ENCODE data around the gene KDM1A. TPM values are rescaled to one million over a fixed set of nuclear protein-coding genes. Genes with fewer than 3 reads are reported as not detected.
A peak's percentile ranks its signal among the peaks of the same experiment; 100 is the strongest.
"Not testable (repeated sequence)": the region's sequence is repeated elsewhere in the genome, so short reads cannot be mapped to it uniquely, and the experiment has no call there.

KDM1A gene
- polyA plus RNA-seq (ENCODE audit: low read depth in 6 of 6) = 10 to 100 TPM; 33.9 to 45.8 (median 41.3) TPM

- Mint-ChIP-seq H3K27ac (peak within 1 kb of the TSS; percentile 70 to 97 (median 88)), H3K4me3 (peak within 1 kb of the TSS; percentile 93 to 98 (median 97)), H3K36me3 (peaks cover 0 to 5% of the 10 kb centered on the region in 2 donors), H3K27me3 (no peaks in the 10 kb centered on the region), H3K4me1 (peaks cover 34 to 54% (median 51%) of the 10 kb centered on the region in 3 donors), H3K9me3 (peaks cover 0 to 10% (median 7%) of the 10 kb centered on the region in 7 donors)
- peak; percentile 98 to 99 for ATAC-seq (ENCODE audit: low read depth in 2 of 2)
- peak; percentile 92 for DNase-seq
These were observed at the start of gene KDM1A for GRCh38 chr1:23019094-23019862. TSS of gene KDM1A (plus strand) at chr1:23019468. CDS start at chr1:23019597, 129 bp downstream.

- H3K4me1 Mint-ChIP-seq = no peaks in the 10 kb centered on the region
- ATAC-seq (ENCODE audit: low read depth in 2 of 2) (no peak), DNase-seq (no peak)
- peaks cover 7 to 10% of the 10 kb centered on the region in 2 donors for H3K36me3 Mint-ChIP-seq
- peaks cover 6 to 15% (median 11%) of the 10 kb centered on the region in 7 donors for H3K9me3 Mint-ChIP-seq
- no peak overlapping the region for H3K4me3 Mint-ChIP-seq
- H3K27me3 Mint-ChIP-seq = peaks cover 64 to 82% (median 71%) of the 10 kb centered on the region in 3 donors
- no peak overlapping the region for H3K27ac Mint-ChIP-seq
These were observed 49.2 kb upstream of the KDM1A start for GRCh38 chr1:22970096-22970495.

- Mint-ChIP-seq H3K27me3 (peaks cover 62 to 81% (median 64%) of the 10 kb centered on the region in 3 donors), H3K4me3 (no peak overlapping the region), H3K36me3 (peaks cover 7 to 9% of the 10 kb centered on the region in 2 donors), H3K4me1 (peaks cover 0 to under 1% (median under 1%) of the 10 kb centered on the region in 3 donors), H3K27ac (no peak overlapping the region), H3K9me3 (peaks cover 6 to 10% (median 7%) of the 10 kb centered on the region in 7 donors)
- ATAC-seq (ENCODE audit: low read depth in 2 of 2) (no peak), DNase-seq (no peak)
These were observed 48.1 kb upstream of the KDM1A start for GRCh38 chr1:22971161-22971560.

DNA sequence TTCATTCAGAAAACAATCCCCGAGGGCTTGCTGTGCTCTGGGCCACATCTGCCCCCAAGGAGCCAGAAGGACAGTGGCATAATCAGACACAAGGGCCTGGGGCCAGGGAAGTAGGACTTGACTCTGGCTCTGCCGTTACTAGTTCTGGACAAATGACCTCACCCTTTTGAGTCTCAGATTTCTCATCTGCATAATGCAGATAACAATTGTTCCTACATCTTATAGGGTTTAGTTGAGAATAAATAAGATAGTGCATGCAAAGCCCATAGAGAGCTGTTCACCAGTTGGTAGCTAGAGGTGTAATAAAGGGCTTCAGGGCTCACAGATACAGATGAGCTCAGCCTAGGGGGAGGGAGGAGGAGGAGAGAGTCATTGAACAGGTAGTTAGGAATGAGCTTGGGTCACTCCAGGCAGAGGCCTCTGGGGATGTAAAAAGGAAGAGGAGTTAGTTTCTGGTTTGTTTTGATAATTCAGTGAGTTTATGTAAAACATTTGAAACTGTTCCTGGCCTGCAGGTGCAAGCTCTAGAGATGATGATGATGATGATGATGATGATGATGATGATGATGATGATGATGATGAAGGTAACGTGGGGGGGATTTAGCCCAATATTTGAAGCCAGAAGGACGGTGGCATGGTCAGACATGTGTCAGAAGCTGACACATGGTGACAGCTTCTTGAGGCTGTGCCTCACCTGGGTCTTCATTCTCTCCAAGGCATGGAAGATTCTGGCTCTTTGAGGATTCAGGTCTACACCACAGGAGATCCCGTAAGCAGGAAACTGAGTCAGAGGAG, 47.5 kb upstream of the KDM1A start:
- DNase-seq (no peak), ATAC-seq (ENCODE audit: low read depth in 2 of 2) (no peak)
- Mint-ChIP-seq H3K27me3 (peaks cover 61 to 81% (median 64%) of the 10 kb centered on the region in 3 donors), H3K9me3 (peaks cover 0 to 4% (median under 1%) of the 10 kb centered on the region in 7 donors), H3K4me1 (peaks cover 0 to 5% (median 4%) of the 10 kb centered on the region in 3 donors), H3K36me3 (peaks cover under 1 to 2% of the 10 kb centered on the region in 2 donors), H3K4me3 (no peak overlapping the region), H3K27ac (peak overlapping the region in 1 of 6 donors; percentile 24)

DNA sequence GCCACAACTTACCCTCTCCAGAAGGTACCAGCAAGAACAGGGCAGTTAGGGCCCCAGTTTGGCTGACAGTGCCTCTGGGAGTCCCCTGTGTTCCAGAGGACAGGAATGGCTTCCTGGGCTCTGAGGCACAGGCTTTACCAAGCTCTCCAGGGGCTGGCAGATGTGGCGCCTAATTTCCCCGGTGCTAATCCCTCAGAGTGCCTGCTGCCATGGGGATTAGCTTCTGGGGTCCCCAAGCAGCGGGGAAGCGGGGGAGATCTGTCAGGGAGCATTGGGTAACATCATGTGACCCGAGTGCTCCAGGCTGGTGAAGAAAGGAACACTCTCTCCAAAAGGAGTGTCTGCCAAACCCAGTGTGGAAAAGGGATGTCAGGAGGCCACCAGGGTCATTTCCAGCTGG, 46.5 kb upstream of the KDM1A start, which contains the start of gene LACTBL1:
Gene LACTBL1, minus strand, starts transcription at position 107 of the 400 bp plus-strand sequence. CDS start 550 bp downstream, outside the sequence.
- DNase-seq = no peak
- Mint-ChIP-seq H3K27ac (peak within 1 kb of the TSS in 1 of 6 donors; percentile 24), H3K27me3 (peaks cover 62 to 85% (median 70%) of the 10 kb centered on the region in 3 donors), H3K4me1 (peaks cover 0 to 5% (median 4%) of the 10 kb centered on the region in 3 donors), H3K9me3 (peaks cover 0 to 4% (median 0%) of the 10 kb centered on the region in 7 donors), H3K36me3 (no peaks in the 10 kb centered on the region), H3K4me3 (no peak within 1 kb of the TSS)
- no peak for ATAC-seq (ENCODE audit: low read depth in 2 of 2)

DNA sequence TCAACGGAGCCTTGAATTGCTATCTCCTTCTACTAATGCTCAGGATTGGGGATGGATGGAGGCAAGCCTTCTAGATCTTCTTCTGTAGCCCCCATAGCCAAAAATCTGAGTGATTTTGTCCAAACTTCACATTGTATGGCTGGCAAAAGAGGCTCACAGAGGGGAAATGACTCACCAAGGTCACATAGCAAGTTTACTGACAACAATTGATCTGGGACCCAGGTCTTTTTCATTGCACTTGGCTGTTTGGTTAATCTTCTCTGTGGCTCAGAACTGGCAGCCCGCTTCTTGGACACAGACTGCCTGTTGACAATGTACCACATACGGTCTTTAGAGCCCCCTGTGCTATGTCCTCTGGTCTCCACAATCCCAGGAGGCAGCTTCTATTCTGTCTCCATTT, 43.6 kb upstream of the KDM1A start:
- Mint-ChIP-seq H3K4me3 (no peak overlapping the region), H3K27ac (no peak overlapping the region), H3K9me3 (no peaks in the 10 kb centered on the region), H3K4me1 (peaks cover 0 to 5% (median 4%) of the 10 kb centered on the region in 3 donors), H3K36me3 (no peaks in the 10 kb centered on the region), H3K27me3 (peaks cover 41 to 67% (median 46%) of the 10 kb centered on the region in 3 donors)
- ATAC-seq (ENCODE audit: low read depth in 2 of 2) (no peak), DNase-seq (no peak)

GRCh38 chr1:22976127-22976460, 43.2 kb upstream of the KDM1A start:
- H3K27me3 Mint-ChIP-seq = peaks cover 37 to 64% (median 46%) of the 10 kb centered on the region in 3 donors
- peak overlapping the region in 1 of 6 donors; percentile 13 for H3K27ac Mint-ChIP-seq
- ATAC-seq (ENCODE audit: low read depth in 2 of 2) (no peak), DNase-seq (no peak)
- H3K36me3 Mint-ChIP-seq = no peaks in the 10 kb centered on the region
- no peak overlapping the region for H3K4me3 Mint-ChIP-seq
- H3K9me3 Mint-ChIP-seq = no peaks in the 10 kb centered on the region
- H3K4me1 Mint-ChIP-seq = peaks cover 0 to 5% (median 4%) of the 10 kb centered on the region in 3 donors

DNA sequence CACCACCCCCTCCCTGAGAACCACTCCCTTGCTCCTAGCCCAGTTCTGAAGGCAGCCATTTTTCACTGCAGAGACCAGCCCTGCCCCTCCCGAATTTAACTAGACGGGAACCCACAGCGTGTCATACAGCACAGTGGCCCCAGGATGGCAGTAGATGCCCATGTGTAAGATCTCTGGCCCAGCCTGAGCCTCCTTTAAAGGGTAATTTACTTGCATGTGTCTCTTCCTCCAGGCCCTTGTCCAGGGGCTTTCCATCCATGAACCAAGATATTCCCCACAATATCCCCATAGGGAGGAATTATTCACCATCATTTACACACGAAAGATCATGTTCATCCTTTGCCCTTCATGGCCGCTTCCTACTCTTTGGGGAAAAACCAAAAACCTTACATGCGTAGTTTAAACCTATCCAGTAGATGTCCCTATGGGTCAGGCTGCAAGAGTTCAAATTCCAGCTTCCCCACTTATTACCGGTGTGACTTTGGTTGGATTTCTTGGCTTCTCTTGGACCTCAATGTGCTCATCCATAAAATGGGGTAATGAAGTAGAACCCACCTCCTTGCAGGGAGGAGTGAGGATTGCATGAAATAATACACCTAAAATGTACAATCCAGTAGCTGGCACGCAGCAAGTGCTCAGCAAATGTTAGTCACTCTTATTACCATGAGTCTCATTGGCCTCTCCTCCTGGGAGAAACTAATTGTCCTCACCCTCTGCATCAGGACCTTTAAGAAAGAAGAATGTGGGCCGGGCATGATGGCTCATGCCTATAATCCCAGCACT, 42.6 kb upstream of the KDM1A start:
- H3K27me3 Mint-ChIP-seq = peaks cover 35 to 64% (median 40%) of the 10 kb centered on the region in 3 donors
- no peaks in the 10 kb centered on the region for H3K36me3 Mint-ChIP-seq
- H3K4me1 Mint-ChIP-seq = peaks cover 0 to 5% (median 4%) of the 10 kb centered on the region in 3 donors
- DNase-seq (peak; percentile 26), ATAC-seq (ENCODE audit: low read depth in 2 of 2) (peak; percentile 75 to 77)
- no peak overlapping the region for H3K4me3 Mint-ChIP-seq
- H3K9me3 Mint-ChIP-seq = no peaks in the 10 kb centered on the region
- peak overlapping the region in 1 of 6 donors; percentile 13 for H3K27ac Mint-ChIP-seq

- no peaks in the 10 kb centered on the region for H3K36me3 Mint-ChIP-seq
- H3K4me1 Mint-ChIP-seq = peaks cover 0 to 5% (median 4%) of the 10 kb centered on the region in 3 donors
- H3K27ac Mint-ChIP-seq = no peak overlapping the region
- no peak overlapping the region for H3K4me3 Mint-ChIP-seq
- DNase-seq (no peak), ATAC-seq (ENCODE audit: low read depth in 2 of 2) (no peak)
- no peaks in the 10 kb centered on the region for H3K9me3 Mint-ChIP-seq
- peaks cover 36 to 55% (median 37%) of the 10 kb centered on the region in 3 donors for H3K27me3 Mint-ChIP-seq
These were observed 41.0 kb upstream of the KDM1A start for GRCh38 chr1:22978299-22978698.

DNA sequence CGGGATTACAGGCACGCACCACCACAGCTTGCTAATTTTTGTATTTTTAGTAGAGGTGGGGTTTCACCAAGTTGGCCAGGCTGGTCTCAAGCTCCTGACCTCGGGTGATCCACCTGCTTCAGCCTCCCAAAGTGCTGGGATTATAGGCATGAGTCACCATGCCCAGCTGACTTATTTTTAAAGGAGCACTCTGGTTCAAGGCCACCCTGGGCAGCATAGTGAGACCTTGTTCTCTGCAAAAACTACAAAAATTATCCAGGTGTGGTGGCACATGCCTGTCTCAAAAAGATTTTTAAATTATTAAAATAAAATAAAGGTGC, 38.8 kb upstream of the KDM1A start:
- H3K27me3 Mint-ChIP-seq = peaks cover 28 to 45% (median 36%) of the 10 kb centered on the region in 3 donors
- not testable (repeated sequence) for H3K4me3 Mint-ChIP-seq; DNase-seq; H3K36me3 Mint-ChIP-seq; H3K9me3 Mint-ChIP-seq; H3K4me1 Mint-ChIP-seq; ATAC-seq (ENCODE audit: low read depth in 2 of 2); H3K27ac Mint-ChIP-seq

- Mint-ChIP-seq H3K36me3 (no peaks in the 10 kb centered on the region), H3K4me1 (no peaks in the 10 kb centered on the region), H3K4me3 (no peak overlapping the region), H3K9me3 (no peaks in the 10 kb centered on the region), H3K27me3 (peaks cover 29 to 38% (median 31%) of the 10 kb centered on the region in 3 donors), H3K27ac (no peak overlapping the region)
- ATAC-seq (ENCODE audit: low read depth in 2 of 2) (no peak), DNase-seq (no peak)
These were observed 35.3 kb upstream of the KDM1A start for GRCh38 chr1:22983944-22984343.

GRCh38 chr1:22992384-22992783, 26.9 kb upstream of the KDM1A start:
- Mint-ChIP-seq H3K27me3 (peaks cover 10 to 21% (median 11%) of the 10 kb centered on the region in 3 donors), H3K9me3 (peaks cover 0 to 21% (median 15%) of the 10 kb centered on the region in 7 donors)
- DNase-seq; H3K27ac Mint-ChIP-seq; H3K36me3 Mint-ChIP-seq; H3K4me3 Mint-ChIP-seq; H3K4me1 Mint-ChIP-seq; ATAC-seq (ENCODE audit: low read depth in 2 of 2): not testable (repeated sequence)
